GM23338 (cell line): Measurements from ENCODE around the gene DNAI2. TPM values are rescaled to one million over a fixed set of nuclear protein-coding genes. Genes with fewer than 3 reads are reported as not detected.

ENCODE experiments used
- ATAC-seq: fragments of 200-7000 bp; cut with Tn5 transposase; 3 replicates; pipeline ENCODE4 v1.9.1; 2020
- DNase-seq: peaks from one replicate; pipeline ENCODE4 v3.0.0-alpha.2; 2015; ENCODE audit warnings: low spot score
- H2AFZ ChIP-seq: fragments of 200-600 bp; sonication (generic); 2 replicates; pipeline ENCODE4 v1.8.0; 2016; ENCODE audit warnings: antibody characterized with exemption, mild to moderate bottlenecking, moderate library complexity
- H3F3A ChIP-seq: fragments of 200-600 bp; sonication (generic); replicated peaks from 2 replicates; pipeline ENCODE4 v1.8.0; 2017; ENCODE audit warnings: antibody characterized with exemption, mixed run types, low read depth
- H3K27ac ChIP-seq: fragments of 200-600 bp; sonication (generic); 2 replicates; pipeline ENCODE4 v1.6.1; 2016; ENCODE audit warnings: low read depth
- H3K27me3 ChIP-seq: fragments of 200-600 bp; sonication (generic); 2 replicates; pipeline ENCODE4 v1.8.0; 2016; ENCODE audit warnings: mild to moderate bottlenecking, mixed run types, moderate library complexity; ENCODE audit not compliant: insufficient read depth
- H3K36me3 ChIP-seq: fragments of 200-600 bp; sonication (generic); 2 replicates; pipeline ENCODE4 v1.8.0; 2016; ENCODE audit warnings: mild to moderate bottlenecking; ENCODE audit not compliant: insufficient read depth
- H3K4me1 ChIP-seq: fragments of 200-600 bp; sonication (generic); 2 replicates; pipeline ENCODE4 v1.8.0; 2016; ENCODE audit warnings: mild to moderate bottlenecking, moderate library complexity; ENCODE audit not compliant: insufficient read depth
- H3K4me2 ChIP-seq: fragments of 200-600 bp; sonication (generic); 2 replicates; pipeline ENCODE4 v1.7.1; 2017; ENCODE audit warnings: mixed run types
- H3K4me3 ChIP-seq: fragments of 200-600 bp; sonication (generic); 2 replicates; pipeline ENCODE4 v1.6.1; 2016; ENCODE audit warnings: mixed run types
- H3K79me2 ChIP-seq: fragments of 200-600 bp; sonication (generic); replicated peaks from 2 replicates; pipeline ENCODE4 v1.8.0; 2017; ENCODE audit warnings: mild to moderate bottlenecking; ENCODE audit not compliant: insufficient read depth
- H3K9me2 ChIP-seq: fragments of 200-600 bp; sonication (generic); 2 replicates; pipeline ENCODE4 v1.8.0; 2017; ENCODE audit not compliant: insufficient read depth
- H4K20me1 ChIP-seq: fragments of 200-600 bp; sonication (generic); replicated peaks from 2 replicates; pipeline ENCODE4 v1.8.0; 2017; ENCODE audit warnings: mild to moderate bottlenecking; ENCODE audit not compliant: insufficient read depth
- H3K27ac Mint-ChIP-seq: 2 replicates; pipeline ENCODE4 v1.8.0; 2020; ENCODE audit warnings: inconsistent platforms, mild to moderate bottlenecking, moderate library complexity, mixed read lengths
- H3K27me3 Mint-ChIP-seq: 3 replicates; pipeline ENCODE4 v1.8.0; 2022; ENCODE audit warnings: low read depth, mild to moderate bottlenecking, moderate library complexity, mixed read lengths, inconsistent platforms; ENCODE audit not compliant: insufficient read depth, poor library complexity
- H3K36me3 Mint-ChIP-seq: 3 replicates; pipeline ENCODE4 v1.8.0; 2021; ENCODE audit warnings: low read depth, mild to moderate bottlenecking, inconsistent platforms, moderate library complexity, mixed read lengths
- H3K4me1 Mint-ChIP-seq: 3 replicates; pipeline ENCODE4 v1.8.0; 2020; ENCODE audit warnings: mild to moderate bottlenecking, inconsistent platforms, mixed read lengths
- H3K4me3 Mint-ChIP-seq: 3 replicates; pipeline ENCODE4 v1.8.0; 2021; ENCODE audit warnings: moderate library complexity, mild to moderate bottlenecking, inconsistent platforms, mixed read lengths
- H3K9me3 Mint-ChIP-seq: 3 replicates; pipeline ENCODE4 v1.8.0; 2020; ENCODE audit warnings: moderate library complexity, mild to moderate bottlenecking, inconsistent platforms, mixed read lengths
- CREB1 ChIP-seq: fragments of 250-450 bp; sonication (Bioruptor Pico); IDR thresholded peaks from 2 replicates; pipeline ENCODE4 v1.5.0; 2020; ENCODE audit warnings: low read depth, mild to moderate bottlenecking, moderate library complexity
- ETS1 ChIP-seq: IDR thresholded peaks from 2 replicates; pipeline ENCODE4 v1.6.1; 2016; ENCODE audit warnings: antibody characterized with exemption
- EZH2phosphoT487 ChIP-seq: fragments of 200-600 bp; sonication (generic); IDR thresholded peaks from one replicate; pipeline ENCODE4 v1.8.1; 2018; ENCODE audit warnings: antibody characterized with exemption; ENCODE audit not compliant: unreplicated experiment
- ZNF462 ChIP-seq: fragments of 250-450 bp; sonication (Bioruptor Pico); IDR thresholded peaks from 2 replicates; pipeline ENCODE4 v1.5.0; 2020; ENCODE audit warnings: mild to moderate bottlenecking, moderate library complexity
- polyA plus RNA-seq: library from polyadenylated mRNA; unstranded; fragments of >200 nt; fragmentation: Nextera tagmentation; extraction: Ambion mirVana; gene quantifications from 2 replicates; pipeline ENCODE4 v1.2.1, GENCODE V29; 2016
- total RNA-seq: library from RNA; depleted of rRNA; stranded (reverse); fragments of >200 nt; shearing (Covaris generic); gene quantifications from 2 replicates; pipeline ENCODE4 v1.2.3, GENCODE V29; 2014
- TF ChIP-seq, protein P1 (sequence below), 2 experiments: fragments of 200-600 bp in 1 of 2; sonication (generic) in 1 of 2; conservative IDR thresholded peaks; 2 replicates each; pipeline versions ENCODE4 v1.5.1 to v1.6.1; 2016 to 2017; ENCODE audit warnings: antibody characterized with exemption in 2 of 2, low read depth in 2 of 2, mild to moderate bottlenecking in 2 of 2, moderate library complexity in 1 of 2
- TF ChIP-seq, protein P2 (sequence below): IDR thresholded peaks from one replicate; pipeline ENCODE4 v1.6.1; 2018; ENCODE audit warnings: antibody characterized with exemption; ENCODE audit not compliant: unreplicated experiment

The DNAI2 gene
- total and polyA plus RNA-seq, 2 experiments from 2014 or later, result 0.21 TPM; not detected in 1

GRCh38 chr17:74227271-74228080, 46.6 kb upstream of the DNAI2 start:
- Histone ChIP-seq H3F3A (no peaks in the 10 kb centered on the region), H3K4me1 (no peaks in the 10 kb centered on the region), H3K9me2 (no peaks in the 10 kb centered on the region), H3K4me3 (no peak overlapping the region), H3K27ac (no peak overlapping the region), H2AFZ (no peak overlapping the region), H3K36me3 (no peaks in the 10 kb centered on the region), H3K79me2 (no peaks in the 10 kb centered on the region), H3K4me2 (no peak overlapping the region), H4K20me1 (no peaks in the 10 kb centered on the region), H3K27me3 (no peaks in the 10 kb centered on the region)
- TF ChIP-seq EZH2phosphoT487 (no peak), ETS1 (no peak), CREB1 (CRISPR knock-in tag) (no peak)
- Mint-ChIP-seq H3K4me1 (peaks cover 10% of the 10 kb centered on the region; the same call in 1 of the 3 replicates), H3K27ac (no peak overlapping the region), H3K36me3 (no peaks in the 10 kb centered on the region; the same call in 2 of the 3 replicates), H3K9me3 (no peaks in the 10 kb centered on the region; the same call in 2 of the 3 replicates), H3K4me3 (no peak overlapping the region), H3K27me3 (peaks cover 6% of the 10 kb centered on the region)
- no peak for DNase-seq
- ATAC-seq, result no peak

- H2AFZ ChIP-seq, result no peak overlapping the region
- no peaks in the 10 kb centered on the region for H4K20me1 ChIP-seq
- no peak for TF ChIP-seq ZNF462 (CRISPR knock-in tag)
- TF ChIP-seq, protein P1, sequence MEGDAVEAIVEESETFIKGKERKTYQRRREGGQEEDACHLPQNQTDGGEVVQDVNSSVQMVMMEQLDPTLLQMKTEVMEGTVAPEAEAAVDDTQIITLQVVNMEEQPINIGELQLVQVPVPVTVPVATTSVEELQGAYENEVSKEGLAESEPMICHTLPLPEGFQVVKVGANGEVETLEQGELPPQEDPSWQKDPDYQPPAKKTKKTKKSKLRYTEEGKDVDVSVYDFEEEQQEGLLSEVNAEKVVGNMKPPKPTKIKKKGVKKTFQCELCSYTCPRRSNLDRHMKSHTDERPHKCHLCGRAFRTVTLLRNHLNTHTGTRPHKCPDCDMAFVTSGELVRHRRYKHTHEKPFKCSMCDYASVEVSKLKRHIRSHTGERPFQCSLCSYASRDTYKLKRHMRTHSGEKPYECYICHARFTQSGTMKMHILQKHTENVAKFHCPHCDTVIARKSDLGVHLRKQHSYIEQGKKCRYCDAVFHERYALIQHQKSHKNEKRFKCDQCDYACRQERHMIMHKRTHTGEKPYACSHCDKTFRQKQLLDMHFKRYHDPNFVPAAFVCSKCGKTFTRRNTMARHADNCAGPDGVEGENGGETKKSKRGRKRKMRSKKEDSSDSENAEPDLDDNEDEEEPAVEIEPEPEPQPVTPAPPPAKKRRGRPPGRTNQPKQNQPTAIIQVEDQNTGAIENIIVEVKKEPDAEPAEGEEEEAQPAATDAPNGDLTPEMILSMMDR (conservative IDR thresholded peaks at IDR 0.05; ENCODE audit: low read depth in 2 of 2), result no peak
- TF ChIP-seq, protein P2, sequence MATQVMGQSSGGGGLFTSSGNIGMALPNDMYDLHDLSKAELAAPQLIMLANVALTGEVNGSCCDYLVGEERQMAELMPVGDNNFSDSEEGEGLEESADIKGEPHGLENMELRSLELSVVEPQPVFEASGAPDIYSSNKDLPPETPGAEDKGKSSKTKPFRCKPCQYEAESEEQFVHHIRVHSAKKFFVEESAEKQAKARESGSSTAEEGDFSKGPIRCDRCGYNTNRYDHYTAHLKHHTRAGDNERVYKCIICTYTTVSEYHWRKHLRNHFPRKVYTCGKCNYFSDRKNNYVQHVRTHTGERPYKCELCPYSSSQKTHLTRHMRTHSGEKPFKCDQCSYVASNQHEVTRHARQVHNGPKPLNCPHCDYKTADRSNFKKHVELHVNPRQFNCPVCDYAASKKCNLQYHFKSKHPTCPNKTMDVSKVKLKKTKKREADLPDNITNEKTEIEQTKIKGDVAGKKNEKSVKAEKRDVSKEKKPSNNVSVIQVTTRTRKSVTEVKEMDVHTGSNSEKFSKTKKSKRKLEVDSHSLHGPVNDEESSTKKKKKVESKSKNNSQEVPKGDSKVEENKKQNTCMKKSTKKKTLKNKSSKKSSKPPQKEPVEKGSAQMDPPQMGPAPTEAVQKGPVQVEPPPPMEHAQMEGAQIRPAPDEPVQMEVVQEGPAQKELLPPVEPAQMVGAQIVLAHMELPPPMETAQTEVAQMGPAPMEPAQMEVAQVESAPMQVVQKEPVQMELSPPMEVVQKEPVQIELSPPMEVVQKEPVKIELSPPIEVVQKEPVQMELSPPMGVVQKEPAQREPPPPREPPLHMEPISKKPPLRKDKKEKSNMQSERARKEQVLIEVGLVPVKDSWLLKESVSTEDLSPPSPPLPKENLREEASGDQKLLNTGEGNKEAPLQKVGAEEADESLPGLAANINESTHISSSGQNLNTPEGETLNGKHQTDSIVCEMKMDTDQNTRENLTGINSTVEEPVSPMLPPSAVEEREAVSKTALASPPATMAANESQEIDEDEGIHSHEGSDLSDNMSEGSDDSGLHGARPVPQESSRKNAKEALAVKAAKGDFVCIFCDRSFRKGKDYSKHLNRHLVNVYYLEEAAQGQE, result no peak
These were observed 45.6 kb upstream of the DNAI2 start for GRCh38 chr17:74228306-74228978.

More at GRCh38 chr17:74228306-74228978, 45.6 kb upstream of the DNAI2 start:
- no peaks in the 10 kb centered on the region for H3K4me1 ChIP-seq
- no peak overlapping the region for H3K4me3 ChIP-seq
- H3K4me2 ChIP-seq, result no peak overlapping the region
- H3K4me3 Mint-ChIP-seq, result no peak overlapping the region
- no peaks in the 10 kb centered on the region for H3K36me3 ChIP-seq
- H3K27ac Mint-ChIP-seq, result no peak overlapping the region
- no peak overlapping the region for H3K27ac ChIP-seq
- no peak for DNase-seq
- no peaks in the 10 kb centered on the region for H3K79me2 ChIP-seq
- ATAC-seq, result no peak
- H3K27me3 Mint-ChIP-seq, result peaks cover 6% of the 10 kb centered on the region
- H3K36me3 Mint-ChIP-seq, result no peaks in the 10 kb centered on the region; the same call in 2 of the 3 replicates
- no peaks in the 10 kb centered on the region; the same call in 2 of the 3 replicates for H3K9me3 Mint-ChIP-seq
- no peaks in the 10 kb centered on the region for H3K27me3 ChIP-seq
- peaks cover 10% of the 10 kb centered on the region; the same call in 2 of the 3 replicates for H3K4me1 Mint-ChIP-seq
- no peaks in the 10 kb centered on the region for H3K9me2 ChIP-seq
- no peaks in the 10 kb centered on the region for H3F3A ChIP-seq
